Left hindlimb (tissue), 1 donor: ENCODE data around the gene ANKRD31.
"Not testable (repeated sequence)": the region's sequence is repeated elsewhere in the genome, so short reads cannot be mapped to it uniquely, and the experiment has no call there.

Experiments used
- DNase-seq: peaks from one replicate; pipeline ENCODE4 v3.0.0-alpha.2; 2018

Gene ANKRD31

DNA sequence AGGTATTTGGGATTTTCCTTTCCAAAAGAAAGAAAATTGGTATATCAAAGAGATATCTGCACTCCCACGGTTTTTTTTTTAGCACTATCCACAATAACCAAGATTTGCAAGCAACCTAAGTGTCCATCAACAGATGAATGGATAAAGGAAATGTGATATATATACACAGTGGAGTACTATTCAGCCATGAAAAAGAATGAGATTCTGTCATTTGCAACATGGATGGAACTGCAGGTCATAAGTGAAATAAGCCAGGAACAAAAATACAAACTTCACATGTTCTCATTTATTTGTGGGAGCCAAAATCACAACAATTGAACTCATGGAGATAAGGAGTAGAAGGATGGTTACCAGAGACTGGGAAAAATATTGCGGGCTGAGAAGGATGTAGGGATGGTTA, 9.8 kb downstream of the ANKRD31 start:
- no peak for DNase-seq

DNA sequence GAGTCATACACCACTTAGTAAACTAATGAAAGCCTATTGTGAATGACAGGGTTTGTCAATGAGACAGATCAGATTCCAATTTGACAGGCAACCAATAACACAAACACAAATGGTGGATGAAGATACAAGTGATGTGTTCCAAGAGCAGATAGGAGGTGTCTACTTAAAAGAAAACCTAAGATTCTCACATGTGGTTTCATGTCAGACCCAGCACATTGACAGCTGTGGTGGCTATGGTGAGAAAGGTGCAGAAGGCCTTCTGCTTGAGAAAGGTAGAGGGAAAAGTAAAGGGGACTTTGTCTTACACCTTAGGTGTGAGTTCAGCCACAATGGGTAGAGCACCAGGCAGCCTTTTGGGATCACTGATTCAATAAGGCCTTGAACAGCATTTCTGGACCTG, 11.2 kb downstream of the ANKRD31 start:
- no peak for DNase-seq

DNA sequence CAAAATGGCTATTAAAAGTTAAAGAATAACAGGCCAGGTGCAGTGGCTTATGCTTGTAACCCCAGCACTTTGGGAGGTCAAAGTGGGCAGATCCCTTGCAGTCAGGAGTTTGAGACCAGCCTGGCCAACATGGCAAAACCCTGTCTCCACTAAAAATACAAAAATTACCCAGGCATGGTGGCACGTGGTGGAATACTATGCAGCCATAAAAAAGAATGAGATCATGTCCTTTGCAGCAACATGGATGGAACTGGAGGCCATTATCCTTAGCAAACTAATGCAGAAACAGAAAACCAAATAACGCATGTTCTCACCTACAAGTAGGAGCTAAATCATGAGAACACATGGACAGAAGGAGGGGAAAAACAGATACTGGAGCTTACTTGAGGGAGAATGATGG, 15.9 kb downstream of the ANKRD31 start:
- DNase-seq: not testable (repeated sequence)

DNA sequence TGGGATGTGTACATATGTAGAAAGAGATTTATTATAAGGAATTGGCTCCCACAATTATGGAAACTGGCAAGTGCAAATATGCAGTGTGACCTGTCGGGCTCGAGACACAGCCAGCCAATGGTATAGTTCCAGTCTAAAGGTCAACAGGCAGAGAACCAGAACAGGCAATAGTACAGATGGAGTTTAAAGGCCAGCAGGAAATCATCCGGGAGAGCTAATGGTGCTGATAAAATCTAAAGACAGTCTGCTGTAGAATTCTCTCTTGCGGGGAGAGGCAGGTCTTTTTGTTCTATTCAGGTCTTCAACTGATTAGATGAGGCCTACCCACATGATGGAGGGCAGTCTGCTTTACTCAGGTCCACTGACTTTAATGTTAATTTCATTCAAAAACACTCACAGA, 21.8 kb downstream of the ANKRD31 start:
- DNase-seq: no peak

DNA sequence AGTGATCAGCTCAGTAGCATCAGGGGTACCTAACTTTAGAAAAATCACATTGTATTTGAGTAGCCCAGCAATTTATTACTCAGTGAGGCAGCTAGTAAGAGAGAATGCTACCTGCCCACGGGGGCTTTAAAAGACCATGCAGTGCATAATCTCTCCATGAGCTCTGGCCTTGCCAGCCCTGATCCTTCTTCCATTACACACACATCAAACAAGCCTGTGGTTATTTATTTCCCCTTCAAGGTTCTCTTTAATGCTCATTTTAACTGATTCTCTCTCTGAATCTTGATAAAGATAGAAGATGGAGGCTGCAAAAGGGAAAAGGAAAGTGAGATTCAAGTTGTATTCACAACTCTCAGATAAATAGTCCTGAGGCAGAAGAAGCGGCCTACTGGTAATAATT, 22.3 kb downstream of the ANKRD31 start:
- no peak for DNase-seq

DNA sequence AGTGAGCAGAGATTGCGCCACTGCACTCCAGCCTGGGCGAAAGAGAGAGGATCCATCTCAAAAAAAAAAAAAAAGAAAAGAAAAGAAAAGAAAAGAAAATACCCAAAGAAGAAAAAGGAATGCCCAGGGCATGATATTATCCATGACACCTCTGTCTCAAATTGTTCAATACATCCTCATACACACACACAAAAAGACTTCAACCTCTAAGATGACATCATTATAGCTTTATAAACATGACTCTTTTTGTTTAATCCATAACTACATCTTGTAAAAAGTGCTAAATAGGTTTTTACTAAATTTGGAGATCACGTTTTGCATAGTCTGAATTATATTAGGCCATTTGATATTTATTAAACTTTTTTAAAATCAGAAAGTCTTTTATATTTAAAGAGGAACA, 33.1 kb downstream of the ANKRD31 start:
- no peak for DNase-seq

DNA sequence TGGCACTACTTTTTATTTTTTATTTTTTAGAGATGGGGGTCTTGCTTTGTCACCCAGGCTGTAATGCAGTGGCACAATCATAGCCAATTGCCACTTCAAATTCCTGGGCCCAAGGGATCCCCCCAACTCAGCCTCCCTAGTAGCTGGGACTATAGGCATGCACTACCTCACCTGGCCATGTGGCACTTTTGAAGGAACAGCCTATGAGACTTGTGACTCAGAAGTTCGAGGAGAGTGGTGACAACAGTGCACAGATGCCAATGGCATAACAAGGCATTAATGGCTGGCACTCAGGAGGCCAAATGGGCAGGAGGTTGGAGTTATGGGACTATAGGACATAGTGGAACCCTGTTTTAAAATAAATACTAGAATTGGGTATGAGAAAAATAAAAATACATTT, 33.7 kb downstream of the ANKRD31 start:
- DNase-seq: no peak

DNA sequence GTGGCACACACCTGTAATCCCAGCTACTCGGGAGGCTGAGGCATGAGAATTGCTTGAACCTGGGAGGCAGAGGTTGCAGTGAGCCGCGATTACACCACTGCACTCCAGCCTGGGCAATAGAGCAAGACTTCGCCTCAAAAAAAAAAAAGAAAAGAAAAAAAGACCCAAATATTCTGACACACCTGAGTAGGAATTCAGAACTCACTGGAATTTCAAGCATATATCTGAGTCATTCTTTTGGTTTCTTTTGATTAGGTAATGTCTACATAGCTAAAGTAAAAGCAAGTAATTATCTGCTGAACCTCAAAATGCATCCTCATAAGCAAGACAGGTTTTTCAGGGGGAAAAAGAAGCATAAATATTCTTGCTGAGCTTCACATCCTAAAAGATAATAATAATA, 35.9 kb downstream of the ANKRD31 start:
- no peak for DNase-seq

DNA sequence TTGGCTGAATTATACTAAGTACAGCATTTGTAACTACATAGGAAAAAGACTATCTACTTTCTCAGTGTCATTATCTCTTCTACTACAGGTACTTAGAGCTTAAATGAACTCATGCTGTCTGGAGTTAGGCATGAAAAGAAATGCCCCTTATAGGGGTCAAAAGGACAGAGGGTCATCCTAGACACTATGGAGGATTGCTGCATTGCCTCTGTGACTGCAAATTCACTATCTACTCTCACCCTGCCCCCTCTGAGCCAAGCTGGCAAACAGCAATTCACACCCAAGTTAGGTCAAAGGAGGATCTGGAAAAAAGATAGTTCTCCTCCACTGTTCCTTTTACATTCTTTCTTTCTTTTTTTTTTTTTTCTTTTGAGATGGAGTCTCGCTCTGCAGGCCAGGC, 36.7 kb downstream of the ANKRD31 start:
- no peak for DNase-seq

DNA sequence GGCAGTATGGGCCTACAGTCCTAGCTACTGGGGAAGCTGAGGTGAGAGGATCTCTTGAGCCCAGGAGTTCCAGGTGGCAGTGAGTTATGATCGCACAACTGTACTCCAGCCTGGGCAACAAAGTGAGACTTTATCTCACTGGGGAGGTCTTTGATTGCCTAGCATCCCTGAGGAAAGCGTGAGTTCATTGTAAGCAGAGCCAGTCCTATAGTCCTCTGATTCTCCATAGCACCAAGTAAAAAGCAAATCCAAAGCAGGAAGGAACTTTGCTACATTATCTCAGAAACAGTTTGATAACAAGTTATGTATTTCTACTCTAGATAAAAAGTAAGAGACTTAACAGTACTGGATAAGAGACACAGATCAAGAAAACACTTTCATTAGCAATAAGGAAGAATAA, 37.6 kb downstream of the ANKRD31 start:
- no peak for DNase-seq

DNA sequence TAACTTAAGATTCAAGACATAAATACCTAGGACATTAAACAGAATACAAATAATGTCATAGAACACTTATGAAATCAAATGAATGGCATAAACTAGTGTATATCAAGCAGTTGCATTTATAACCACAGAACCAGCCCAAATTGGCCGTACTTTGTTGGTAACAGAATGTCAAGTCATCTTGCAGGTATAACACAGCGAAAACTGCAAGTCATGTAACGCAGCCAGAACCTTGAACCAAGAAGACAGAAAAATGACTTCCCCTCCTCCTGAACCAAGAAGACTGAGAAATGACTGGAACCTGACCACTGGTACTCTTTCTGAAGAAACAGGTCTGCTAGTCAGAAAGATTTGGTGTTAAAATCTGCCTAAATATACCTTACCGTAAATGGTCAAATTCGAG, 38.9 kb downstream of the ANKRD31 start:
- no peak for DNase-seq

DNA sequence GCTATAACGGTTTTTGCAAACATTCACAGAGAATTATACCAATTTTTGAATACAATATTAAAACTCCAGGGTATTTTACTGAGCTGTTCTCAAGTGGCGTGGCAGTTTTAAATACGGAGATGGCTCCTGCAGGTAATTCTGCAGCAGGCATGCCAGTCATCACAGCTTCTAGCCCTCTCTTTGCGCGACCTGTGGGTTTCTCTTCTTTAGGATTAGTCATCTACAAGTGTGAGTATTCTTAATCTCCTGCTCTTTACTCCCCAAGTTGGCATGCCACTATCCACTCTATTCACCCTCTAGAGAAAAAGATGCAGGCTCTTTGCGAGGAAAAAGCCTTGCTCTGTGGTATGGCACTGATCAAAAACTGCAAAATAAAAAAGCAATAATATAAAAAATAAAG, 43.9 kb downstream of the ANKRD31 start:
- no peak for DNase-seq

DNA sequence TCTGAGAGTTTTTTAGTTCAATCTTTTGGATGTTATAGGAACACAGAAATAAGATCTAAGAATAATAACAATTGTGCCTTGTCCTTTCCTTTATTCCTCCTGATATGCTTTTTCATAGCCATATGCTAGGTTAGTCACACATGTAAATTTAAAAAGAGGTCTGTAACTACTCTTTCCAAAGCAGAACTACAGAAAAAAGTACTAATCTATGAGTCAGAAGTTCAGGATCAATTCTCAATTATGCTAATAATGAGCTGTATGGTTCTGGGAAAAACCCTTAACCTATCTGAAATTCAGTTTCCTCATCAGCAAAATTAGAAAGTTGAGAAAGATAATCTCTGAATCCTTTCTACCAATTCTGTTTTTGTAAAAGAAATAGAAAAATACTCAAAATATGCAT, 44.4 kb downstream of the ANKRD31 start:
- no peak for DNase-seq

DNA sequence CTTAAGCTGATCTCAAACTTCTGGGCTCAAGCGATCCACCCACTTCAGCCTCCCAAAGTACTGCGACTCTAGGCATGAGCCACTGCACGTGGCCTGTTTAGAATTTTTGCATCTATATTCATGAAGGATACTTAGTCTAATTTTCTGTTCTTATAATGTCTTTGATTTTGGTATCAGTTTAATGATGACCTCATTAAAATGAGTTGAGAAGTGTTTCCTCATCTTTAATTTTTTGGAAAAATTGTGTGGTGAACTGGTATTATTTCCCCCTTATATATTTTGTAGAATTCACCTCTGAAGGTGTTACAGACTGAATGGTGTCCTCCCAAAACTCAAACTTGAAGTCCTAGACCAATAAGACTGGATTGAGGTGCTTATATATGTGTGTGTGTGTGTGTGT, 46.5 kb downstream of the ANKRD31 start:
- DNase-seq: no peak

DNA sequence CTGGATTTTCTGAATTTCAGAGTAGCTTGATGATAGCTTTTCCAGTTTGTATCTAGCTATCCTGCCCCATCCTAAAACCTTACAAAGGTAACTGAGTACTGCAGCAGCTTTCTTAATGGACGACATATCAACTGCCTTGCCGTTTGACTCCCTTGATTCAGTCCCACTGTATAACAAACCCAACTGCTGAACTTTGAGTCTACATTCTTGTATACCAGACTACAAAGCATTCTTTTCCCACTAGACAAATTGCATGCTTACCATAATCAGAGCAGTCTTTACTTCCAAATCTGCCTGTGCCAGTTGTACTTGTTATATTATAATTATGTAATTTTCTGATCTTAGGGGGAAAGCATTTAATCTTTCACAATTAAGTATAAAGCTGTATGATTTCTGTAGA, 47.3 kb downstream of the ANKRD31 start:
- DNase-seq: no peak

DNA sequence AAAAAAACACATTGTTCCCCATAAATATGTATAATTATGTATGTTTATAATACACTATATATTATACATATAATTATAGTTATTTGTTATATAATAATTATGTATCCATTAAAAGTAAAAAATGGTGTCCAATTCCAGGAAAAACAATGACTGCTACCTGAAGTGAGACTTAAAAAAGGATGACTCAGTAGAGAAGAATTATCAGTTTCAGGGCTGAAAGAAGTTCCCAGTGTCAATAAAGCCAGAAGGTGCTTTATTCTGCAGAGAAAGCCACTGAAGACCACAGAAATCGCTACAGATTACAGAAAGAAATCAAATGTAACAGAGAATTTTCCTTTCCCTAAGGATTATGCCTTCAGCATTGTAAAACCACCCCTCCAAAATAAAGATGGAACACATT, 50.9 kb downstream of the ANKRD31 start:
- DNase-seq: no peak

DNA sequence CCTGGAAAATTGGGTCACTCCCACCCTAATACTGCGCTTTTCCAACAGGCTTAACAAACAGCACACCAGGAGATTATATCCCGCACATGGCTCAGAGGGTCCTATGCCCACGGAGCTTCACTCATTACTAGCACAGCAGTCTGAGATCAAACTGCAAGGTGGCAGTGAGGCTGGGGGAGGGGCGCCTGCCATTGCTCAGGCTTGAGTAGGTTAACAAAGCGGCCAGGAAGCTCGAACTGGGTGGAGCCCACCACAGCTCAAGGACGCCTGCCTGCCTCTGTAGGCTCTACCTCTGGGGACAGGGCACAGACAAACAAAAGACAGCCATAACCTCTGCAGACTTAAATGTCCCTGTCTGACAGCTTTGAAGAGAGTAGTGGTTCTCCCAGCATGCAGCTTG, 60.7 kb downstream of the ANKRD31 start:
- DNase-seq: not testable (repeated sequence)

DNA sequence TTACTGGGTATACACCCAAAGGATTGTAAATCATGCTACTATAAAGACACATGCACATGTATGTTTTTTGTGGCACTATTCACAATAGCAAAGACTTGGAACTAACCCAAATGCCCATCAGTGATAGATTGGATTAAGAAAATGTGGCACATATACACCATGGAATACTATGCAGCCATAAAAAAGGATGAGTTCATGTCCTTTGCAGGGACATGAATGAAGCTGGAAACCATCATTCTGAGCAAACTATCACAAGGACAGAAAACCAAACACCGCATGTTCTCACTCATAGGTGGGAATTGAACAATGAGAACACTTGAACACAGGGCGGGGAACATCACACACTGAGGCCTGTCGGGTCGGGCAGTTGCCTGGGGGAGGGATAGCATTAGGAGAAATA, 61.8 kb downstream of the ANKRD31 start:
- DNase-seq: not testable (repeated sequence)

DNA sequence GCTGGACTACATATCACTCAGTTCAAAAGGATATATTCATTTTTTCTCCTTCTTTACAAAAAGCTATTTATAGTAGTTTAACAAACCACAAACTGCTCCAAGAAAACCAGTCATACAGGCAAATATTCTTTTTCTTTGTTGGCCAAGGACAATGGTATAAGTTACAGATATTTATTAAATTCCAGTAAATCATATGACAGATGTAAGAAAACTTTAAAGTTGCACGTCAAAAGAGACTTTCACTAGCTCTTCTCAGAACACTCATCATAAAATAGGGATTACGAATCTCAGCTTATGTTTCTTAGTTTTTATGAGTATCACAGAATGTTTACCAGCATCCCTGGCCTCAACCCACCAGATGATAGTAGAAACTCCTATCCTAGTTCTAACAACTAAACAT, 67.2 kb downstream of the ANKRD31 start:
- DNase-seq: no peak

DNA sequence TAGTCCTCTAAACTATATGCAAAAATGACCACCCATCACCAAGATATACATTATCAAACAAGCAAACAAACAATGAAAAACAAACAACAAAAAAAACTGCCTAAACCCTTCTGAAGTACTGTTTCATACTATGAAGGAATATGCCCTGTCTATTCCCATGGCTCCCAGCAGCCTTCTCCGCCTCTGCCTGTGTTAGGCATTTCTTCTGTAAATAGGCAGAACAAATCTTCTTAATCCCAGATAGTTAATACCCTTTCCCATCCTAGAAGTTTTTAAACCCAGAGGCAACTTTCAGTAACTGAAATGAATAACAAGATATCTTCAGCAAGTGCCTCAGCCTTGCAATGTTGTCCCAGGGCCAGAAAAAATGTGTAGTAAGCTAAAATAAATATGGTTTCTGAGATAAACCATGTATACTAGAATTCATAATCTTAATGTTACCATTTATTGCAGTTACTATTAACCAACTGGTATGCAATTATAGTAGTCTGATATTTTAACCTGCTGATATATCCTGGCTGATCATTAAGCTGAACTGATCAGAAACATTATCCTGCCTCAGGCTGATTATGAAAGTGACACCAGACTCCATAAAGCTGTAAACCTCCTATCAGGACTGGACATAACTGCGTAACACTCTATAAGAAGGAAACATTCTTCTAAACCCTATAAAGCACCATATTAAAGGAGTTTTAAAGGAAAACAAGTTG, 68.5 kb downstream of the ANKRD31 start:
- DNase-seq: no peak

DNA sequence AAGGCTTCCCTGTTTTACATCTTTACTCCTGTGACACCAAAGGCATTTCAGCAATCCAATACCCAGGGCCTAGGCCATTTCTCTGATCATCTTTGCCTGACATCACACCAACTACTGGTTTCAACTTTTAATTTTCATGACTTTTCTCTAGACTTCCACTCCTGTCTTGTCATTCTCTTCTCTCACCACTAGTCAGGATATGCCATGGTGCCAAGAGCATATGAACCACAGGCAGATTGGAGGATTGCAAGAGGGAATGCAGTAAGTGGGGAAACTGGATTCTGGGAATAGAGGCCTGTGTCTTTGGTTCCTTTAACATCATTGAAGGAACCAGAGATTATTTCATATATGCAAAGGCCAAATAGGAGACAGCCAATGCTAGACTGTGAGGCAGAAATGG, 69.3 kb downstream of the ANKRD31 start:
- DNase-seq: no peak

DNA sequence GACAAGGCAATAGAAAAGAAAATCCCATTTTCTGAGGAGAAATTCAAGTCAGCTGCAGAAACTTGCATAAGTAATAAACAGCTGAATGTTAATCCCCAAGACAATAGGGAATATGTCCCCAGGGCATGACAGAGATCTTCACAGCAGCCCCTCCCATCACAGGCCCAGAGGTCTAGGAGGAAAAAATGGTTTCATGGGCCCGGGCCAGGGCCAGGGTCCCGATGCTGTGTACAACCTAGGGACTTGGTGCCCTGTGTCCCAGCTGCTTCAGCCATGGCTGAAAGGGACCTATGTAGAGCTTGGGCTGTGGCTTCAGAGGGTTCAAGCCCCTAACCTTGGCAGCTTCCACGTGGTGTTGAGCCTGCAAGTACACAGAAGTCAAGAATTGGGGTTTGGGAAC, 75.2 kb downstream of the ANKRD31 start:
- DNase-seq: not testable (repeated sequence)

DNA sequence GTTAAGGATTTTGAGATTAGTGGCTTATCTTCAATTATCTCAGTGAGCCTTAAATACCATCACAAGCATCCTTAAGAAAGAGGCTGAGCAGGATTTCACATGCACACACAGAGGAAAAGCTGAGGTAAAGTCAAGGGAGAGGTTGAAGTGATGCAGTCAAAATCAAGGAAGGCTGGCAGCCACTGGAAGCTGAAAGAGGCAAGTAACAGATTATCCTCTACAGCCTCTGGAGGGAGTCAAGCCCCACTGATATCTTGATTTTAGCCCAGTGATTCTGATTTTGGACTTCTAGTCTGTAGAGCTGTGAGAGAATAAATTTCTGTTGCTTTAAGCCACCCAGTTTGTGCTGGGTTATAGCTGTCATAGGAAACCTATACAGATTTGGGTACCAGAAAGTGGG, 80.1 kb downstream of the ANKRD31 start:
- DNase-seq: no peak

DNA sequence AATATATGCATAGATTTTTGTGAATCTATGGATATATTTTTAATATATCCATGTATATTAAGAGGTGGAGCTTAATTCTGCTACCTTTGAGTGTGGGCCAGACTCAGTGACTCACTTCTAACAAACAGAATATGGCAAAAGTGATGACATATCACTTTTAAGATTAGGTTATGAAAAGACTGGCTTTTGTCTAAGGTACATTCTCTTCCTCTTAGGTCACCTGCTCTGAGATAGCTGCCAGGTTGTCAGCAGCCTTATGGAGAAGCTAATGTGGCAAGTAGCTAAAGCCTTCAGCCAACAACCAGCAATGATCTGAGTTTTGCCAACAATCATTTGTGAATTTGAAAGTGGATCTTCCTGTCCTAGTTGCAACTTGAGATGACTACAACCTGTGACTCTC, 83.8 kb downstream of the ANKRD31 start:
- DNase-seq: no peak

DNA sequence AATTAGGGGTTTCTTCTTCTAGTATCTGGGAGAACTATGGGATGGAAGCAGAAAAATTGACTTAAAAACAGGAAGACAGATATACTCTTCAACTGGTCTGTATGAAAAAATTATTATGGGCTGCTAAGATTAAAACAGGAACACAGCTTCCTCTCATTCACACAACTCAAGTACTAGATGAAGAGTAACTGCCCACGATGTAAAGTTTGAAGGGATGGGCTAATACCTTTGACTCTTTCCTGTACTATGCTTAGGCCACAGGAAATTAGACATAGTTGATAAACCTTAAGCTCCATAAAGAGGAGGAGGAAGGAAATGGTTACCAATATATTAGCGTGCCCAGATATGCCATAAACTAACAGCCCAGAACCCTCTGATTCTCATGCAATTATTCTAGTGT, 88.6 kb downstream of the ANKRD31 start:
- DNase-seq: no peak
